CD14-positive monocyte (primary cell): ENCODE measurements around the gene AHNAK. TPM values are rescaled to one million over a fixed set of nuclear protein-coding genes. Genes with fewer than 3 reads are reported as not detected.

Source experiments
- DNase-seq, 3 donors: peaks; one replicate each; pipeline ENCODE4 v3.0.0-alpha.2; 2011 to 2022
- H2AFZ ChIP-seq: 2 replicates; pipeline ENCODE4 v1.6.0; 2012; ENCODE audit warnings: mild to moderate bottlenecking, low read depth, low read length, inconsistent platforms; ENCODE audit not compliant: insufficient read depth, poor library complexity, severe bottlenecking
- H3K27ac ChIP-seq, 2 donors: 1 replicate in 1 of 2; 2 replicates in 1 of 2; pipeline ENCODE4 v1.5.1; 2012 to 2013; ENCODE audit warnings: low read length in 2 of 2, control low read depth in 1 of 2, inconsistent platforms in 1 of 2, low read depth in 1 of 2, mild to moderate bottlenecking in 1 of 2
- H3K27me3 ChIP-seq, 2 donors: one replicate each; pipeline versions ENCODE4 v1.6.0 to v1.6.1; 2011 to 2013; ENCODE audit warnings: low read length in 2 of 2; ENCODE audit not compliant: control insufficient read depth in 2 of 2, insufficient read depth in 2 of 2
- H3K36me3 ChIP-seq, 2 donors: replicated peaks in 1 of 2; 1 replicate in 1 of 2; 2 replicates in 1 of 2; pipeline versions ENCODE4 v1.5.1 to v1.6.1; 2012 to 2013; ENCODE audit warnings: low read length in 2 of 2, control low read depth in 1 of 2, inconsistent platforms in 1 of 2, mild to moderate bottlenecking in 1 of 2; ENCODE audit not compliant: insufficient read depth in 2 of 2, control insufficient read depth in 1 of 2
- H3K4me1 ChIP-seq, 2 donors: 1 replicate in 1 of 2; 2 replicates in 1 of 2; pipeline versions ENCODE4 v1.5.1 to v1.6.1; 2012 to 2013; ENCODE audit warnings: low read length in 2 of 2, control low read depth in 1 of 2, inconsistent platforms in 1 of 2, mild to moderate bottlenecking in 1 of 2, moderate library complexity in 1 of 2; ENCODE audit not compliant: insufficient read depth in 2 of 2, control insufficient read depth in 1 of 2
- H3K4me2 ChIP-seq: replicated peaks from 2 replicates; pipeline ENCODE3; 2012; ENCODE audit warnings: low read length, moderate library complexity, mild to moderate bottlenecking; ENCODE audit not compliant: poor library complexity, severe bottlenecking; ENCODE audit errors: extremely low read depth
- H3K4me3 ChIP-seq, 3 experiments: fragments of 200-600 bp in 1 of 3; sonication (generic) in 1 of 3; replicated peaks in 1 of 3; 1 replicate in 2 of 3; 2 replicates in 1 of 3; pipeline ENCODE4 v1.5.1; 2011 to 2013; ENCODE audit warnings: low read length in 3 of 3, mild to moderate bottlenecking in 3 of 3, control low read depth in 2 of 3, low read depth in 2 of 3, inconsistent platforms in 1 of 3, moderate library complexity in 1 of 3
- H3K79me2 ChIP-seq: 2 replicates; pipeline ENCODE4 v1.6.0; 2012; ENCODE audit warnings: mild to moderate bottlenecking, control low read depth, inconsistent platforms, low read length, moderate library complexity; ENCODE audit not compliant: insufficient read depth
- H3K9ac ChIP-seq: 2 replicates; pipeline ENCODE4 v1.6.0; 2017; ENCODE audit warnings: low read length, mild to moderate bottlenecking; ENCODE audit not compliant: insufficient read depth, poor library complexity, severe bottlenecking
- H3K9me3 ChIP-seq, 2 donors: replicated peaks in 1 of 2; 1 replicate in 1 of 2; 2 replicates in 1 of 2; pipeline versions ENCODE4 v1.5.1 to v1.6.1; 2012 to 2013; ENCODE audit warnings: low read length in 2 of 2, control low read depth in 1 of 2; ENCODE audit not compliant: control insufficient read depth in 1 of 2, insufficient read depth in 1 of 2
- H4K20me1 ChIP-seq: 2 replicates; pipeline ENCODE4 v1.6.0; 2012; ENCODE audit warnings: mild to moderate bottlenecking, low read length, control low read depth, moderate library complexity; ENCODE audit not compliant: insufficient read depth
- H3K27ac Mint-ChIP-seq, 7 donors: one replicate each; pipeline ENCODE4 v1.8.0; 2020; ENCODE audit warnings: mild to moderate bottlenecking in 7 of 7, mixed read lengths in 7 of 7, moderate library complexity in 6 of 7, inconsistent platforms in 2 of 7
- H3K27me3 Mint-ChIP-seq, 3 donors: one replicate each; pipeline ENCODE4 v1.8.0; 2021 to 2022; ENCODE audit warnings: low read depth in 3 of 3, mild to moderate bottlenecking in 3 of 3, mixed read lengths in 3 of 3, moderate library complexity in 3 of 3, inconsistent platforms in 1 of 3
- H3K36me3 Mint-ChIP-seq, 2 donors: one replicate each; pipeline ENCODE4 v1.8.0; 2020; ENCODE audit warnings: mixed read lengths in 2 of 2, inconsistent platforms in 1 of 2, mild to moderate bottlenecking in 1 of 2
- H3K4me1 Mint-ChIP-seq: one replicate; pipeline ENCODE4 v1.8.0; 2020; ENCODE audit warnings: mild to moderate bottlenecking, mixed read lengths
- H3K4me3 Mint-ChIP-seq, 2 donors: one replicate each; pipeline ENCODE4 v1.8.0; 2020; ENCODE audit warnings: mild to moderate bottlenecking in 2 of 2, mixed read lengths in 2 of 2, moderate library complexity in 1 of 2
- H3K9me3 Mint-ChIP-seq, 7 donors: one replicate each; pipeline ENCODE4 v1.8.0; 2020 to 2022; ENCODE audit warnings: mixed read lengths in 7 of 7, mild to moderate bottlenecking in 6 of 7, moderate library complexity in 6 of 7, inconsistent platforms in 2 of 7
- WGBS: methylation state at CpG from one replicate; pipeline ENCODE4 v1.1.5; 2013; ENCODE audit warnings: missing lambda C conversion rate; ENCODE audit not compliant: insufficient coverage; 5-methylcytosine and 5-hydroxymethylcytosine counted together
- intact Hi-C, 2 donors: fragments of 100-400 bp; cut with micrococcal nuclease; formaldehyde crosslinking; loops; one replicate each; pipeline versions ENCODE4 v1.15.0 to v1.15.1; 2023
- polyA plus RNA-seq, 3 donors: library from polyadenylated mRNA; depleted of rRNA in 1 of 3; unstranded in 2 of 3; stranded (reverse) in 1 of 3; fragments of 300-500 nt in 2 of 3; fragments of >200 nt in 1 of 3; fragmentation: Illumina TruSeq in 2 of 3; gene quantifications; 1 replicate in 2 of 3; 2 replicates in 1 of 3; pipeline ENCODE4 v1.2.3, GENCODE V29; 2012 to 2021
- TF ChIP-seq, protein P1 (sequence below): fragments of 200-600 bp; IDR thresholded peaks from one replicate; pipeline ENCODE4 v1.8.0; 2022; ENCODE audit warnings: antibody characterized with exemption, mild to moderate bottlenecking

Gene AHNAK
- polyA plus RNA-seq, 3 donors, result 80.0 to 201 (median 103) TPM

DNA sequence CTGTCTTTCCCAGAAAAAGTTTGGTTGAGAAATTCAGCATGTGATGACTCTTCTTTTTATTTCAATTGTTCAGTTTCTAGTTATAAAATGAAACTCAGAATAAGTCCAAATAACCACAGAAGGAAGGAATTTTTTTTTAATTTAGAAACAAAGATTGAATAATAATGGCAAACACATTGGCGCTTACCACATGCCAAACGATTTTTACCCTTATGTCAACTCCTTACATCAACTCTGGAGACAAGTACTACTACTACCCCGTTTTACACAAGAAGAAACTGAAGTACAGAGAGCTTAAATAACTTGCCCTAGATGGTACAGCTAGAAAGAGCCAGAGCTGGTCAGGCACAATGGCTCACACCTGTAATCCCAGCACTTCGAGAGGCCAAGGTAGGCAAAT, 52.4 kb downstream of the AHNAK start:
- Mint-ChIP-seq H3K4me1 (peaks cover 30% of the 10 kb centered on the region), H3K27ac (no peak overlapping the region), H3K36me3 (peaks cover 2 to 9% of the 10 kb centered on the region in 2 donors), H3K4me3 (no peak overlapping the region), H3K9me3 (no peaks in the 10 kb centered on the region), H3K27me3 (peaks cover 0 to 1% (median 0%) of the 10 kb centered on the region in 3 donors)
- H3K27ac ChIP-seq, result no peak overlapping the region
- H3K9ac ChIP-seq, result no peak overlapping the region
- H3K79me2 ChIP-seq, result no peaks in the 10 kb centered on the region
- no peak overlapping the region for H3K4me2 ChIP-seq
- no peaks in the 10 kb centered on the region for H4K20me1 ChIP-seq
- H3K36me3 ChIP-seq, result no peaks in the 10 kb centered on the region
- no peak overlapping the region for H2AFZ ChIP-seq
- 83% methylated on average over 3 of the region's 4 CpGs for WGBS
- TF ChIP-seq, protein P1, sequence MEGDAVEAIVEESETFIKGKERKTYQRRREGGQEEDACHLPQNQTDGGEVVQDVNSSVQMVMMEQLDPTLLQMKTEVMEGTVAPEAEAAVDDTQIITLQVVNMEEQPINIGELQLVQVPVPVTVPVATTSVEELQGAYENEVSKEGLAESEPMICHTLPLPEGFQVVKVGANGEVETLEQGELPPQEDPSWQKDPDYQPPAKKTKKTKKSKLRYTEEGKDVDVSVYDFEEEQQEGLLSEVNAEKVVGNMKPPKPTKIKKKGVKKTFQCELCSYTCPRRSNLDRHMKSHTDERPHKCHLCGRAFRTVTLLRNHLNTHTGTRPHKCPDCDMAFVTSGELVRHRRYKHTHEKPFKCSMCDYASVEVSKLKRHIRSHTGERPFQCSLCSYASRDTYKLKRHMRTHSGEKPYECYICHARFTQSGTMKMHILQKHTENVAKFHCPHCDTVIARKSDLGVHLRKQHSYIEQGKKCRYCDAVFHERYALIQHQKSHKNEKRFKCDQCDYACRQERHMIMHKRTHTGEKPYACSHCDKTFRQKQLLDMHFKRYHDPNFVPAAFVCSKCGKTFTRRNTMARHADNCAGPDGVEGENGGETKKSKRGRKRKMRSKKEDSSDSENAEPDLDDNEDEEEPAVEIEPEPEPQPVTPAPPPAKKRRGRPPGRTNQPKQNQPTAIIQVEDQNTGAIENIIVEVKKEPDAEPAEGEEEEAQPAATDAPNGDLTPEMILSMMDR, result no peak
- peaks cover 35 to 37% of the 10 kb centered on the region in 2 donors for H3K4me1 ChIP-seq
- no peak overlapping the region for H3K4me3 ChIP-seq
- intact Hi-C loops, result no loop called here
- no peaks in the 10 kb centered on the region for H3K27me3 ChIP-seq
- no peaks in the 10 kb centered on the region for H3K9me3 ChIP-seq
- DNase-seq, result no peak

GRCh38 chr11:62493801-62494200, 52.8 kb downstream of the AHNAK start:
- Histone ChIP-seq H3K4me3 (no peak overlapping the region), H4K20me1 (no peaks in the 10 kb centered on the region), H3K27me3 (no peaks in the 10 kb centered on the region), H3K79me2 (no peaks in the 10 kb centered on the region), H3K9me3 (no peaks in the 10 kb centered on the region), H3K27ac (no peak overlapping the region), H3K9ac (no peak overlapping the region), H3K4me1 (peaks cover 31 to 32% of the 10 kb centered on the region in 2 donors), H2AFZ (no peak overlapping the region), H3K4me2 (no peak overlapping the region), H3K36me3 (no peaks in the 10 kb centered on the region)
- TF ChIP-seq, protein P1, result no peak
- Mint-ChIP-seq H3K36me3 (peaks cover 2 to 9% of the 10 kb centered on the region in 2 donors), H3K4me3 (no peak overlapping the region), H3K27me3 (peaks cover 0 to 1% (median 0%) of the 10 kb centered on the region in 3 donors), H3K27ac (no peak overlapping the region), H3K4me1 (peaks cover 26% of the 10 kb centered on the region), H3K9me3 (no peaks in the 10 kb centered on the region)
- no peak for DNase-seq
- intact Hi-C loops, result no loop called here
- 100% methylated on average over 1 of the region's 3 CpGs for WGBS
